Left lung (tissue), 10 donors: ENCODE measurements around the gene ZNF71. TPM values are rescaled to one million over a fixed set of nuclear protein-coding genes. Genes with fewer than 3 reads are reported as not detected.

Experiments used
- ATAC-seq: fragments of 200-7000 bp; cut with Tn5 transposase; one replicate; pipeline ENCODE4 v1.9.1; 2020; ENCODE audit warnings: moderate library complexity
- DNase-seq, 4 donors: peaks; one replicate each; pipeline ENCODE4 v3.0.0-alpha.2; 2013 to 2020
- H3K27ac ChIP-seq, 2 donors: fragments of 200-600 bp; sonication (generic) in 1 of 2; one replicate each; pipeline versions ENCODE4 v1.5.0 to v1.8.0; 2020 to 2021
- H3K27me3 ChIP-seq, 2 donors: fragments of 200-600 bp; sonication (generic) in 1 of 2; one replicate each; pipeline versions ENCODE4 v1.5.0 to v1.8.0; 2020 to 2021
- H3K36me3 ChIP-seq, 2 donors: fragments of 200-600 bp; sonication (generic) in 1 of 2; one replicate each; pipeline versions ENCODE4 v1.5.0 to v1.8.0; 2020 to 2021
- H3K4me1 ChIP-seq, 2 donors: fragments of 200-600 bp; one replicate each; pipeline ENCODE4 v1.8.0; 2021
- H3K4me3 ChIP-seq, 2 donors: fragments of 200-600 bp; sonication (generic) in 1 of 2; one replicate each; pipeline versions ENCODE4 v1.5.0 to v1.8.0; 2020 to 2021; ENCODE audit warnings: mild to moderate bottlenecking in 1 of 2
- H3K9me3 ChIP-seq, 2 donors: fragments of 200-600 bp; sonication (generic) in 1 of 2; one replicate each; pipeline versions ENCODE4 v1.5.0 to v1.8.0; 2020 to 2021
- intact Hi-C, 2 donors: fragments of 100-400 bp; cut with DNase I; formaldehyde crosslinking; loops; one replicate each; pipeline versions ENCODE4 v1.11.2 to v1.14.2; 2022
- polyA plus RNA-seq, 6 donors: library from polyadenylated mRNA; unstranded; fragments of 120-200 nt; gene quantifications; one replicate each; pipeline ENCODE4 v1.2.1, GENCODE V29; 2013; ENCODE audit not compliant: insufficient read length in 6 of 6
- total RNA-seq, 2 donors: library from RNA; stranded (reverse); fragmentation: NEBNext Ultra II Directional; extraction: Animal tissue kit (Norgen Biotek cat#: 25700); gene quantifications; one replicate each; pipeline ENCODE4 v1.2.1, GENCODE V29; 2021
- TF ChIP-seq, protein P1 (sequence below), 2 donors: fragments of 200-600 bp; sonication (generic) in 1 of 2; IDR thresholded peaks; one replicate each; pipeline versions ENCODE4 v1.5.0 to v1.8.0; 2021; ENCODE audit warnings: antibody characterized with exemption in 2 of 2
- donor health status: DM: no; HTN: yes; CAD: no.
- donor health status: DM: no; HTN: no; CAD: no.

Gene ZNF71
- total and polyA plus RNA-seq, 8 donors: 5.6 to 10.7 (median 8.3) TPM

DNA sequence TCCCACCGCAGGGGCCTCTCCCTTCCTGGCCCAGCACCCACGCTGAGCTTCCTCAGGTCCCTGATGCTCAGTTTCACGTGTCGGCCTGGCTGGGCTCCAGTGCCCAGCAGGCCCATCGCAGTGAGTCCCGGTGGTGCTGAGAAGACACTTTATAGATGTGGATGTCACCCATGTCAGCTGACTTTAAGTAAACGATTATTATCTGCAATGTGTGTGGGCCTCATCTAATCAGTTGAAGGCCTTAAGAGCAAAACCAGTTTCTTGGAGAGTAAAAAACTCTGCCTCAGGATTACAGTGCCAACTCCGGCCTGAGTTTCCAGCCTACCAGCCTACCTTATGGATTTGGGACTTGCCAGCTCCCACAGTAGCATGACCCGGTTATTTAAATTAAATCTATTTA is 30.6 kb downstream of the ZNF71 start:
- H3K27me3 ChIP-seq: no peaks in the 10 kb centered on the region
- H3K27ac ChIP-seq: no peak overlapping the region
- DNase-seq: no peak
- intact Hi-C loops: no loop called here
- H3K4me3 ChIP-seq: no peak overlapping the region
- TF ChIP-seq, protein P1, sequence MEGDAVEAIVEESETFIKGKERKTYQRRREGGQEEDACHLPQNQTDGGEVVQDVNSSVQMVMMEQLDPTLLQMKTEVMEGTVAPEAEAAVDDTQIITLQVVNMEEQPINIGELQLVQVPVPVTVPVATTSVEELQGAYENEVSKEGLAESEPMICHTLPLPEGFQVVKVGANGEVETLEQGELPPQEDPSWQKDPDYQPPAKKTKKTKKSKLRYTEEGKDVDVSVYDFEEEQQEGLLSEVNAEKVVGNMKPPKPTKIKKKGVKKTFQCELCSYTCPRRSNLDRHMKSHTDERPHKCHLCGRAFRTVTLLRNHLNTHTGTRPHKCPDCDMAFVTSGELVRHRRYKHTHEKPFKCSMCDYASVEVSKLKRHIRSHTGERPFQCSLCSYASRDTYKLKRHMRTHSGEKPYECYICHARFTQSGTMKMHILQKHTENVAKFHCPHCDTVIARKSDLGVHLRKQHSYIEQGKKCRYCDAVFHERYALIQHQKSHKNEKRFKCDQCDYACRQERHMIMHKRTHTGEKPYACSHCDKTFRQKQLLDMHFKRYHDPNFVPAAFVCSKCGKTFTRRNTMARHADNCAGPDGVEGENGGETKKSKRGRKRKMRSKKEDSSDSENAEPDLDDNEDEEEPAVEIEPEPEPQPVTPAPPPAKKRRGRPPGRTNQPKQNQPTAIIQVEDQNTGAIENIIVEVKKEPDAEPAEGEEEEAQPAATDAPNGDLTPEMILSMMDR (IDR thresholded peaks at IDR 0.05): no peak
- ATAC-seq: no peak
- no peaks in the 10 kb centered on the region for H3K4me1 ChIP-seq
- H3K9me3 ChIP-seq: peaks cover 0 to 99% of the 10 kb centered on the region in 2 donors
- H3K36me3 ChIP-seq: peaks cover 0 to 56% of the 10 kb centered on the region in 2 donors

DNA sequence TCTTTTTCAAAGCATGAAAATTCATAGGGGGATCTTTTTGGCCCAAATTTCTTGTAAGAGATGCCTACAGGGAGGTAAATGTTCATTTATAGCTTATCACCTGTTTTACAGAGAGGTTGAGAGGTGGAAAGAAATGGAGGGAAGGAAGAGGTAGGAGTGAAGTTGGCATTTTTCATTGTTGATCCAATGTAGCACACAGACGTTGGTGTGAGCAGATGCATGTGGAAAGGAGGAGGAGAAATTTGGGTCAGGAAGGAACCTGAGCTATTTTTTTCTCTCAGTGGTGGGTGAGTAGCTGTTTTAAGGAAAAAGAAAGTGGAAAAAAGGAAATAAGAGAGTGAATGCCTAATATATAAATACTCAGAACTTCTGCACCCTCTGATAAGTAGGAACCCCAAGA is 37.9 kb downstream of the ZNF71 start:
- no peak overlapping the region for H3K27ac ChIP-seq
- no peaks in the 10 kb centered on the region for H3K27me3 ChIP-seq
- no peaks in the 10 kb centered on the region for H3K36me3 ChIP-seq
- no peak overlapping the region for H3K4me3 ChIP-seq
- no peaks in the 10 kb centered on the region for H3K4me1 ChIP-seq
- H3K9me3 ChIP-seq: peaks cover 0 to 91% of the 10 kb centered on the region in 2 donors
- no peak for ATAC-seq
- TF ChIP-seq, protein P1 (IDR thresholded peaks at IDR 0.05): no peak
- no peak for DNase-seq
- intact Hi-C loops: no loop called here

DNA sequence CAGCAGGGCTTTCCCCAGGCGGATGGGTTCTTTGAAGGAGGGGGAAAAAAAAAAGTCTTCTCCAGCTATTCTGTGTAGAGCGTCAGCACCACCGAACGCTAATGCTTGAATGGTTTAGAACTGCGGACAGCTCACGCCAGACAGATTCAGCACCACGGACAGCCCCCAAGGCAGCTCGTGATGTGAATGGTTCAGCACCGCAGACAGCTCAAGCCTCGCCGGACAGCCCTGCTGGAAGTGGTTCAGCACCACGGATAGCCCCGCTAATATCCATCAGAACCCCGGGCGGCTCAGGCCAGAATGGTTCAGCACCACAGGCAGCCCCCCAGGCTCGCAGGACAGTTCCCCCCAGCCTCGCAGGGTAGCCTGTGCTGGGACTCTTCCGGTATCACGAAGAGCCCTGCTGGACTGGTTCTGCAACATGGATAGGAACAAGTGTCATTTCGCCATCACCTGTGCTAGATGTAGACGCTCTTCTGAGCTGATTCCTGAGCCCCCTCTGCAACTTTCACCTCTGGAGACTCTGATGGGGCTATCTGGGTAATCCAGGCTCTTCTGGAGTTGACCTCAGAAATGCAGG is 43.0 kb downstream of the ZNF71 start:
- H3K36me3 ChIP-seq: no peaks in the 10 kb centered on the region
- no peak overlapping the region for H3K27ac ChIP-seq
- intact Hi-C loops: no loop called here
- DNase-seq (peak in 3 of 4 donors; percentile 81 to 92 (median 84)), ATAC-seq (peak; percentile 96)
- peaks cover 1 to 16% of the 10 kb centered on the region in 2 donors for H3K27me3 ChIP-seq
- H3K4me1 ChIP-seq: no peaks in the 10 kb centered on the region
- H3K9me3 ChIP-seq: peaks cover 0 to 82% of the 10 kb centered on the region in 2 donors
- TF ChIP-seq, protein P1 (IDR thresholded peaks at IDR 0.05): no peak
- no peak overlapping the region for H3K4me3 ChIP-seq

- Histone ChIP-seq H3K4me3 (no peak overlapping the region), H3K9me3 (peaks cover 0 to 82% of the 10 kb centered on the region in 2 donors), H3K27me3 (peaks cover 5 to 27% of the 10 kb centered on the region in 2 donors), H3K36me3 (no peaks in the 10 kb centered on the region), H3K27ac (no peak overlapping the region), H3K4me1 (no peaks in the 10 kb centered on the region)
- peak in 1 of 4 donors; percentile 19 for DNase-seq
- TF ChIP-seq, protein P1 (IDR thresholded peaks at IDR 0.05): no peak
- peak; percentile 27 for ATAC-seq
- intact Hi-C loops: no loop called here
Measured at GRCh38 chr19:56639217-56639616, 44.1 kb downstream of the ZNF71 start.

DNA sequence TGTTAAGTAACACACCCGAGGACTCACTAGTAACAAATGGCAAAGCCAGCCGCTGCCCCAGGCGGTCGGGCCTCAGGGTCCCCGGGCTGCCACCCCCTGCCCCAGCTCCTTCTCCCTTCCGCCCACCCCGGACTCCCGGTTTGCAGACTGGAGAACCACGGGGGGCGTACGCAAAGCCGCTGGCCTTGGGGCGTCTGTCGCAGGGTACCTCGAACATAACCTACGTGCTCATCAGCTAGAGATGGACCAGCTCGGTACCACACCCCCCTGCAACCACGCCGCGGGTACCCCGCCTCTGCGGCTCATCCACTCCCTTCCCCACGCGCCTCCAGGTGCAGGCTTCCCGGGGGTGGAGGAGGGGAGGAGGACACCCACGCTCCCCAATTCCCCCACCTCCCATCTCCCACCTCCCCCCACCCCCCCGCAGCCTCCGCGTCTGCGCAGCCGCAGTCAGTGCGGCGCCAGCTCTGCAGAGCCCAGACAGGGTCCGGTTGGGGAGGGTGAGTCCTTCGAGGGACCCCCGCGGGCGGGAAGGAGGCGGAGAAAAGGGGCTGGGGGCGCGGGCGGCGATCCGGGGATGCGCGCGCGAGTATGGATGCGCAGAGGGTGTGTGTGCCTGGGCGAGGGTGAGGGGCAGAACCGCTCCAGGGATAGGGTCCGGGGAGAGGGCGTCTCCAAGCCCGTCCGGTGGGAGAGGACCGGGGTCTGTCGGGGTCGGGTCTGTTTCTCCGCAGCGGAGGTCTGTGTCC is 47.8 kb downstream of the ZNF71 start, which contains the start of gene SMIM17:
SMIM17 (plus strand) TSS at position 449 of the 749 bp plus-strand sequence. CDS start 2,509 bp downstream, outside the sequence.
- no peak for ATAC-seq

More for the DNA sequence above, 47.8 kb downstream of the ZNF71 start, which contains the start of gene SMIM17:
- Histone ChIP-seq H3K27me3 (peaks cover 5 to 33% of the 10 kb centered on the region in 2 donors), H3K4me3 (no peak within 1 kb of the TSS), H3K27ac (no peak within 1 kb of the TSS), H3K9me3 (peaks cover 0 to 87% of the 10 kb centered on the region in 2 donors), H3K4me1 (no peaks in the 10 kb centered on the region), H3K36me3 (no peaks in the 10 kb centered on the region)
- TF ChIP-seq, protein P1 (IDR thresholded peaks at IDR 0.05): no peak
- DNase-seq: no peak
- intact Hi-C loops: no loop called here
